SK-N-MC (cell line): Measurements from ENCODE around the gene UBAC2.

Experiments used
- EZH2 ChIP-seq: fragments of 200-600 bp; sonication (generic); IDR thresholded peaks from one replicate; pipeline ENCODE4 v1.6.1; 2017; ENCODE audit warnings: antibody characterized with exemption
- FOXP2 ChIP-seq: optimal IDR thresholded peaks from 2 replicates; pipeline ENCODE3; 2011; ENCODE audit warnings: mild to moderate bottlenecking, moderate library complexity; ENCODE audit not compliant: insufficient read depth; ENCODE audit errors: extremely low read length, control extremely low read depth
- POLR2AphosphoS5 ChIP-seq: IDR thresholded peaks from 2 replicates; pipeline ENCODE4 v1.6.1; 2012; ENCODE audit warnings: mild to moderate bottlenecking, low read depth, low read length, borderline replicate concordance

DNA sequence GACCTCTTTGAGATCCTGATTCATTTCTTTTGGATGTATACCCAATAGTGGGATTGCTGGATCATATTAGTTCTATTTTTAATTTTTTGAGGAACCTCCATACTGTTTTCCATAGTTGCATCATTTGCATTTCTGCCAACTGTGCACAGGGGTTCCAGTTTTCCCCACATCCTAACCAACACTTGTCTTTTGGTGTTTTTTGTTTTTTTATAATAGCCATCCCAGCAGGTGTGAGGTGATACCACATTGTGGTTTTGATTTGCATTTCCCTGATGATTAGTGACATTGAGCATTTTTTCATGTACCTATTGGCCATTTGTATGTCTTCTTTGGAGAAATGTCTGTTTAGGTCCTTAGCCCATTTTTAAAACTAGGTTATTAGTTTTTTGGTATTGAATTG lies 125.4 kb downstream of the UBAC2 start:
- TF ChIP-seq POLR2AphosphoS5 (no peak), EZH2 (no peak), FOXP2 (no peak)
